Kidney epithelial cell (primary cell): Measurements from ENCODE around the gene KNDC1. TPM values are rescaled to one million over a fixed set of nuclear protein-coding genes. Genes with fewer than 3 reads are reported as not detected.

Source experiments
- DNase-seq: peaks from one replicate; pipeline ENCODE4 v3.0.0-alpha.2; 2010; ENCODE audit warnings: low read depth
- H3K27me3 ChIP-seq: 2 replicates; pipeline ENCODE4 v1.6.0; 2011; ENCODE audit warnings: low read length; ENCODE audit not compliant: control insufficient read depth, insufficient read depth
- H3K36me3 ChIP-seq: 2 replicates; pipeline ENCODE4 v1.5.1; 2011; ENCODE audit warnings: low read length; ENCODE audit not compliant: control insufficient read depth, insufficient read depth
- H3K4me3 ChIP-seq: 2 replicates; pipeline ENCODE4 v1.5.1; 2011; ENCODE audit warnings: low read depth, mild to moderate bottlenecking, control low read depth, low read length
- total RNA-seq: library from RNA; depleted of rRNA; stranded (reverse); fragments of >200 nt; gene quantifications from 2 replicates; pipeline ENCODE4 v1.2.3, GENCODE V29; 2015
- TF ChIP-seq, protein P1 (sequence below): IDR thresholded peaks from 2 replicates; pipeline ENCODE4 v1.5.1; 2011; ENCODE audit warnings: mild to moderate bottlenecking, moderate library complexity, low read length, control low read depth, inconsistent platforms; ENCODE audit not compliant: insufficient read depth, poor library complexity, severe bottlenecking

KNDC1 gene
- total RNA-seq, 1 donor from 2014 or later, result 0.13 TPM

DNA sequence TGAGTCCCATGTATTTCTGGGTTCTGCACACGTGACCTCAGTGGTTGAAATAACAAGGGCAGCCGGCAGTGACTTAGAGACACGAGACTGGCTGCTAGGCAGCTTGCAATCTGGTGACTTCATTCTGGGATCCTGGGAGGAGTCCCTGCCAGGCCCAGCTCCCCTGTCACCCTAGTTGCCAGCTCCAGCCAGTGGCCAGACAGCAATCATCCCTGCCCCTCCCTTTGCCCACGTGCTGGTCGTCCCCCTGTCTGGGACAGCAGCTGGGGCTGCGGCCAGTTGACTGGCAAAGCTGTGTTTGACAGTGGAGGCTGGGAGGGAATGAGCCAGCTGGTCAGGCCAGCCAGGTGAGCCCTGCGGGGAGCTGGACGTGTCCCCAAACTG lies 42.3 kb upstream of the KNDC1 start:
- Histone ChIP-seq H3K27me3 (no peaks in the 10 kb centered on the region), H3K36me3 (no peaks in the 10 kb centered on the region), H3K4me3 (no peak overlapping the region)
- TF ChIP-seq, protein P1, sequence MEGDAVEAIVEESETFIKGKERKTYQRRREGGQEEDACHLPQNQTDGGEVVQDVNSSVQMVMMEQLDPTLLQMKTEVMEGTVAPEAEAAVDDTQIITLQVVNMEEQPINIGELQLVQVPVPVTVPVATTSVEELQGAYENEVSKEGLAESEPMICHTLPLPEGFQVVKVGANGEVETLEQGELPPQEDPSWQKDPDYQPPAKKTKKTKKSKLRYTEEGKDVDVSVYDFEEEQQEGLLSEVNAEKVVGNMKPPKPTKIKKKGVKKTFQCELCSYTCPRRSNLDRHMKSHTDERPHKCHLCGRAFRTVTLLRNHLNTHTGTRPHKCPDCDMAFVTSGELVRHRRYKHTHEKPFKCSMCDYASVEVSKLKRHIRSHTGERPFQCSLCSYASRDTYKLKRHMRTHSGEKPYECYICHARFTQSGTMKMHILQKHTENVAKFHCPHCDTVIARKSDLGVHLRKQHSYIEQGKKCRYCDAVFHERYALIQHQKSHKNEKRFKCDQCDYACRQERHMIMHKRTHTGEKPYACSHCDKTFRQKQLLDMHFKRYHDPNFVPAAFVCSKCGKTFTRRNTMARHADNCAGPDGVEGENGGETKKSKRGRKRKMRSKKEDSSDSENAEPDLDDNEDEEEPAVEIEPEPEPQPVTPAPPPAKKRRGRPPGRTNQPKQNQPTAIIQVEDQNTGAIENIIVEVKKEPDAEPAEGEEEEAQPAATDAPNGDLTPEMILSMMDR, result no peak
- DNase-seq, result no peak

DNA sequence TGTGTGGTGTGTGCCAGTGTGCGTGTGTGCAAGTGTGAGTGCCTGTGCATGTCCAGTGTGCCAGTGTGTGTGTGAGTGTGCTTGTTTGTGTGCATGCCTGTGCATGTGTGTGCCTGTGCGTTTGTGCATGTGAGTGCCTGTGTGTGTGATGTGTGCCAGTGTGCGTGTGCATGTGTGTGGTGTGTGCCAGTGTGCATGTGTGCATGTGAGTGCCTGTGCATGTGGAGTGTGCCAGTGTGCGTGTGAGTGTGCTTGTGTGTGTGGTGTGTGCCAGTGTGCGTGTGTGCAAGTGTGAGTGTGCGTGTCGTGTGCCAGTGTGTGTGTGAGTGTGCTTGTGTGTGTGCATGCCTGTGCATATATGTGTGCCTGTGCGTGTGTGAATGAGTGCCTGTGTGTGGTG lies 38.5 kb upstream of the KNDC1 start:
- DNase-seq, result no peak
- Histone ChIP-seq H3K27me3 (peaks cover 2% of the 10 kb centered on the region), H3K36me3 (no peaks in the 10 kb centered on the region), H3K4me3 (no peak overlapping the region)
- TF ChIP-seq, protein P1, result no peak

DNA sequence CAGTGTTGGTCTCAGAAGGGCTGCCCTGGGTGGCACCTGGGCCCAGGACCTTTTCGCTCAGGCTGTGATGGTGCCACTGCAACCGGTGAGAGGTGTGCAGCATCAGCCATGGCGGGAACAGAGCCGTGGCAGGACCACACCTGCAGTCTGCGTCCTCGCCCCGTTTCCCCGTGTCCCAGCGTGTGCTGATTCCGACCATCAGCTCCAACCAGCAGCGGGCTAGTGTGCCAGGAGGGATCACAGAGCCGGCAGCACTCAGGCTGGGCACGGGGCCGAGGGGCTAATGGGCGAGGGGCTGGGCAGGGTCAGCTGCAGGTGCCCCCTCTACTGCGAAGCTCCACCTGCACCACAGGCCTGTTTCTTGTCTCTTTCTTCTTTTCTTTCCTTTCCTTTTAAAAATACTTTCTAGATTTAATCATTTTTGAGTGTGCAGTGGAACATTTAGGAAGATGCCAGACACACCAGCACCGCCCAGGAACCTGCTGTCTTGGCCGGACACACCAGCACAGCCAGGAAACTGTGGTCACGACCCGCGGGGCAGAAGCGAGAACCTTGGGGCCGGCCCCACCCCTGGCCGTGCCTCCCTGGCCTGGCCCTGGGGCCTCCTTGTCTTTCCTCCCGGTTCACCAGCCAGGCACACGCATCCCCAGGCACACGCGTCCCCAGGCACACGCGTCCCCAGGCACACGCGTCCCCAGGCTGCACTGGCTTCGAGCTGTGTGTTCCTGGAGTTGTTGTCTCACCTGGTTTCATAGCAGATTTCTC lies 37.7 kb upstream of the KNDC1 start:
- DNase-seq, result no peak
- no peak overlapping the region for H3K4me3 ChIP-seq
- no peaks in the 10 kb centered on the region for H3K36me3 ChIP-seq
- H3K27me3 ChIP-seq, result peaks cover 2% of the 10 kb centered on the region
- TF ChIP-seq, protein P1, result no peak

DNA sequence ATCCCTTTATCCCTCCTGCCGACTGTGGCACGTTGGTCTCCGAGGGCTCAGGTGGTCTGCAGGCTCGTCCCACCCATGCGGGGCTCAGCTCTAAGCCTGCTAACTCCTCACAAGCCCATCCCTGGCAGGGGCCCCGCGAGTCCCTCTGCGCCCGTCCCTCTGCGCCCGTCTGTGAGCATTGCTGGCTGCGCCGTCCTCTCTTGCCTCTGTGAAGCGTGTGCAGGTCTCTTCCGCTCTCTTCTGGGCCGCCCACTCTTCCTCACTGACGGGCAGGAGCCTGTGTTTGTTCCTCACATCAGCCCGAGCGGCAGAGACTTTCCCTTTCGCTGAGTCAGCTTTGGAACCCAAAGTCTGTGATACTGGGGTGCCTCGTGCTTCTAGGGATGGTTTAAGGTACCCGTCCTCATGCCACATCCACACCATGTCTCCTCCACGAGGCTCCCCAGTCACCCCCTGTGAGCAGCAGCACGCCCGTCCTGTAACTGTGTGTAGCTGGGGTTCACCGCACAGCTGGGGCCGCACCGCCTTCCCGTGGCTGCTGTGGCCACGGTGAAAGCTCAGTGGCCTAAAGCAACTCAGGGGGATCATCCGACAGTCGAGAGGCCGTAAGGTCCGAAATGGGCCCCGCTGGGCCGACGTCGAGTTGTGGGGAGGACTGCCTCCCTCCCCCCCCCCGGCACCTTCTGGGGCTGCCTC lies 36.8 kb upstream of the KNDC1 start:
- no peak for DNase-seq
- Histone ChIP-seq H3K4me3 (no peak overlapping the region), H3K36me3 (no peaks in the 10 kb centered on the region), H3K27me3 (peaks cover 2% of the 10 kb centered on the region)
- TF ChIP-seq, protein P1, result no peak

DNA sequence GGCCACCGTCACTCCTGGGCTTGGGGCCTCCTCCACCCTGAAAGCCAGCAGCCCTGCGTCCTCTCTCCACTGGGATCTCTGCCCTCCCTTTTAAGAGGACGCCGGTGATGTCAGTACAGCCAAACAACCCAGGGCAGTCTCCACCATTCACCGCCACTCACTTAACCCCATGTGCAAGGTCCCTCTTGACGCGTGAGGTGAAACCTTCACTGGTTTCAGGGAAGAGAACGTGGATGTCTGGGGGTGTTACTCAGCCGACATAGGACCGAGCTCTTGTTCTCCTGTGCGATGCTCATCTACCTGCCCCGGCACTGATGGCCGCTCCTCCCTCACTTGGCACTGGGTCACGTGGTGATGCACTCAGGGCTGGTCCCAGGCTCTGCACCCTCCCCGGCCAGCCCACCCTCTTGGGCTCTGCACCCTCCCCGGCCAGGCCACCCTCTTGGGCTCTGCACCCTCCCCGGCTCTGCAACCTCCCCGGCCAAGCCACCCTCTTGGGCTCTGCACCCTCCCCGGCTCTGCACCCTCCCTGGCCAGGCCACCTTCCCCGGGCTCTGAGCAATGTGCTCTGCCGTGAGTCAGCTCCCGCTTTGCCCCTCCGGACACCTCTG lies 36.2 kb upstream of the KNDC1 start:
- DNase-seq, result no peak
- Histone ChIP-seq H3K36me3 (no peaks in the 10 kb centered on the region), H3K4me3 (no peak overlapping the region), H3K27me3 (peaks cover 2% of the 10 kb centered on the region)
- TF ChIP-seq, protein P1, result no peak
